CD4-positive, alpha-beta T cell treated with Interleukin-6 at 100 ng/mL for 8 hours (primary cell): Measurements from ENCODE around the gene DNAJB12.
A peak's percentile ranks its signal among the peaks of the same experiment; 100 is the strongest.

ENCODE experiments used
- DNase-seq: peaks from one replicate; pipeline ENCODE4 v3.0.0-alpha.2; 2020; ENCODE audit warnings: mixed read lengths, low spot score

The DNAJB12 gene

DNA sequence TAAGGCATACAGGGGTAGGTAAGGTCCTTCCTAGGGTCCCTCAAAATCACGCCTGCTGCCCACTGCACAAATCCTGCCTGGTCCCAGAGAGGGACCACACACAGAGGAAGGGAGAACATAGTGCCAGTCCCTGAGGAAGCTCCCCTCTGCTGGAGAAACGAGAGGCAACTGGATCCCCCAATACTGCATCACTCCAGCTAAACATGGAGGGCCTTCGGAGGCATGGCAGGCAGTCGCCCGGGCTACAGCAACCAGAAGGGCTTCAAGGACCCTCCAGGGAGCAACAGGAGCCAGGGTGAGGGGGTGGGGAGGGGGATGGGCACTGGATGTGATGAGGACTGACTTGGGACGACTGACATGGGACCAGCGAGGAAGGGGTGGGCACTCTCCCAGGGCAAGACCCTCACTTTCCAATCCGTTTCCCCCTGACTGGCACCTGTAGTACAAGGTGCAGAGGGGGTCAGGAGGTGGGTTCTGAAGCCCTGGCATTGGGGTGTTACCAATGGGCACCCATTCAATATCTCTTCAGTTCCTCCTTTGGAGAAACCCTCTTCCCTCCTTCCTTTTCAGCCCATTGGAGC lies 59.3 kb downstream of the DNAJB12 start:
- DNase-seq, result no peak

DNA sequence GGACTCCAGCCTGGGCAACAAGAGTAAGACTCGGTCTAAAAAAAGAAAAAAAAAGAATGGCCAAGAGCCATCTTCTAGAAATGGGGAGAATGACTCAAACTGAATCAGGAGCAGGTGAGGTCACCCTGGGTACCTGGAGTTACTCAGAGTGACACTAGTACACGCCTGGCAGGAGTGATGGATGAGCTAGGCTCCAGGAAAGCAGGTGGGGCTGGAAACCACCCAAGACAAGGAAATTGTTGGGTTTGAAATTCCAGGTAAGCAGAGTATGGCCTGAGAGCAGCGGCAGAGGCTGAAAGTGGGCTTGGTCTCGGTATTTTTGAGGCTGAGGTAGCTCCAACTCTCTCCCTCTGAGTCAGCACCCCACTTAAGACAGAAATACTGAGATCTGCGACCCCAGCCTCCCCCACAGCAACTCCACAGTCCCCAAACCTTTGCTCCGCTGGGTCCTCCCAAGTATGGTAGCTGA lies 62.5 kb downstream of the DNAJB12 start:
- no peak for DNase-seq

DNA sequence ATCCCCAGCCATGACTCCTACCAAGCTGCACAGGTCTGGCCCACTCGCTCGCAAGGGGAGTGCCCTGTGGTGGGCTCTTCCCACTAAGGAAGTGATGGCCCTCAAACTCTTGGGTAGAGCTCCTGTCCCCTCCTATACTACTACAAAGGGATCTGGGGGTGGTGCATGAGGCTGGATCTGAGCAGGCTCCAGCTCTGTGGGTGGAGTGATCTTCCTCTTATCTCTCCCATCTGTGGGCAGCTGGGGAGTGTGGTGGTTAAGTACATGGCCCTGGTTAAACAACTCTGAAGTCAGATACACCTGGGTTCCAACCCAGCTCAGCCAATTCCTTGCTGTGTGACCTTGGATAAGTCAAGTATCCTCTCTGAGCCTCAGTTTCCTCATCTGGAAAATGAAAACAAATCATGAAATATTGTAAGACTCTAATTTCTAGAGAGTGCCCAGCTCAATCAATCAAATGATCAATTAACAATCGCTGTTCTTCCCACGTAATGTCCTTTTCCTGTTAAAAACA lies 63.6 kb downstream of the DNAJB12 start:
- peak; percentile 29 for DNase-seq

DNA sequence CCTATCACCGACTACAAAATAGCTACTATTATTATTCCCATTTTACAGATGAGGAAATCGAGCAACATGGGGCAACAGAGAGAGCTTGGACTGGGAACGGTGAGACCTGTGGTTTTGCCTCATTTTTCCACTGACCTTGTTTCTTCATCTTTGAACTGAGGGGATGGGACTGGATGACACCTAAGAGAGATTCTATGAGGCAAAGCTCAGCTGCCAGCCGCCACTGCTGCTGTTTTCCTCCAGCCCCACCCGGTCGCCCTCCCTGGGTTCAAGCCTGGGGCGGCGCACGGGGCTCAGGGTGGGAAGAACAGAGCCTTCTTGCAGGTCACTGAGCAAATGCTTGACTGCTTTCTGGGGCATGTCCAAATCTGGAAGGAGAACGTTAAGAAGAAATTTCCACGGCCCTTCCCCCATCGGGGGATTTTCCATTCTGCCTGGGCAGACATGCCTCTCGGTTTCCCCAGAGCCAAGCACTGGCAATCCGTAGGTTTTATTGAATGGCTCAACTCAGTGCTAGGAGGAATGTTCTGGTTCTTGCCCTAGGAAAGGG lies 68.7 kb downstream of the DNAJB12 start:
- DNase-seq, result no peak

DNA sequence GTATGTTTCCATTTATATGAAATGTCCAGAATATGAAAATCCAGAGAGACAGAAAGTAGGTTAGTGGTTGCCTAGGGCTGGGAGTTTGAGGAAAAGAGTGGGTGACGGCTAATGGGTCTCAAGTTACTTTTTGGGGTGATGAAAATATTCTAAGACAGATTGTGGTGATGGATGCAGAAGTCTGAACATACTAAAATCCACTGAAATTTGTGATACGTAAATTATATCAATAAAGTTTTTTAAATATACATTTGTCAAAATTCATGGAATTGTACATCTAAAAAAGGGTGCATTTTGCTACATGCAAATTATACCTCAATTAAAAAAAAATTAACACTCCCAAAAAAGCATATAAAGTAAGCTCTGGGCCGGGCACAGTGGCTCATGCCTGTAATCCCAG lies 71.6 kb downstream of the DNAJB12 start:
- DNase-seq, result no peak
